NOMO-1 (cell line): ENCODE measurements around the gene ARAP1.

Source experiments
- DNase-seq, 2 experiments: peaks; one replicate each; lab custom pipeline; 2025; ENCODE audit not compliant: unreplicated experiment in 2 of 2; lab: John Stamatoyannopoulos, UW

Gene ARAP1

GRCh38 chr11:72646024-72646423, 106.2 kb downstream of the ARAP1 start:
- no peak for DNase-seq

- DNase-seq = no peak
Measured at GRCh38 chr11:72643547-72643946, 108.7 kb downstream of the ARAP1 start.

GRCh38 chr11:72642884-72643522, 109.2 kb downstream of the ARAP1 start:
- DNase-seq = peak; percentile 46 to 56

GRCh38 chr11:72642043-72642883, 109.9 kb downstream of the ARAP1 start:
- no peak for DNase-seq

GRCh38 chr11:72641522-72642042, 110.6 kb downstream of the ARAP1 start:
- no peak for DNase-seq

- no peak for DNase-seq
Measured at GRCh38 chr11:72639502-72640375, 112.5 kb downstream of the ARAP1 start.

- DNase-seq = no peak
Measured at GRCh38 chr11:72637926-72638325, 114.3 kb downstream of the ARAP1 start.

- DNase-seq = no peak
Measured at GRCh38 chr11:72637198-72637597, 115.0 kb downstream of the ARAP1 start.

GRCh38 chr11:72636376-72636775, 115.8 kb downstream of the ARAP1 start:
- no peak for DNase-seq

GRCh38 chr11:72635933-72636332, 116.3 kb downstream of the ARAP1 start:
- DNase-seq = no peak

- DNase-seq = peak; percentile 28 to 35
Measured at GRCh38 chr11:72635309-72635915, 116.8 kb downstream of the ARAP1 start.
